GM12878 (cell line): ENCODE measurements around the gene MMP20. TPM values are rescaled to one million over a fixed set of nuclear protein-coding genes. Genes with fewer than 3 reads are reported as not detected.

Experiments
- CBFB ChIP-seq: IDR thresholded peaks from 2 replicates; pipeline ENCODE4 v1.6.1; 2016; ENCODE audit warnings: antibody characterized with exemption, low read depth
- CEBPZ ChIP-seq: fragments of 150-350 bp; IDR thresholded peaks from 2 replicates; pipeline ENCODE4 v1.6.1; 2016; ENCODE audit warnings: low read depth, low read length
- CREM ChIP-seq: IDR thresholded peaks from 2 replicates; pipeline ENCODE4 v1.6.1; 2014; ENCODE audit warnings: antibody characterized with exemption, low read depth
- ETV6 ChIP-seq, 2 experiments: fragments of 450-650 bp in 1 of 2; IDR thresholded peaks in 1 of 2; conservative IDR thresholded peaks in 1 of 2; 2 replicates each; pipeline ENCODE4 v1.6.1; 2014; ENCODE audit warnings: antibody characterized with exemption in 1 of 2, borderline replicate concordance in 1 of 2, low read depth in 1 of 2, mild to moderate bottlenecking in 1 of 2, moderate library complexity in 1 of 2
- IKZF1 ChIP-seq: fragments of 450-650 bp; conservative IDR thresholded peaks from 2 replicates; pipeline ENCODE4 v1.6.1; 2017; ENCODE audit warnings: antibody characterized with exemption, mild to moderate bottlenecking
- IKZF2 ChIP-seq, 2 experiments: fragments of 450-650 bp; IDR thresholded peaks; 2 replicates each; pipeline ENCODE4 v1.6.1; 2017; ENCODE audit warnings: mild to moderate bottlenecking in 2 of 2, moderate library complexity in 2 of 2
- IRF4 ChIP-seq: IDR thresholded peaks from 2 replicates; pipeline ENCODE4 v1.6.1; 2011; ENCODE audit warnings: low read depth, low read length
- MTA2 ChIP-seq: fragments of 450-650 bp; IDR thresholded peaks from 2 replicates; pipeline ENCODE4 v1.6.1; 2016; ENCODE audit warnings: low read depth, mild to moderate bottlenecking, moderate library complexity
- NFIC ChIP-seq: IDR thresholded peaks from 2 replicates; pipeline ENCODE4 v1.6.1; 2012; ENCODE audit warnings: low read depth, mild to moderate bottlenecking, inconsistent platforms, low read length, moderate library complexity
- NFXL1 ChIP-seq: fragments of 450-650 bp; IDR thresholded peaks from 2 replicates; pipeline ENCODE4 v1.6.1; 2017; ENCODE audit warnings: antibody characterized with exemption, mild to moderate bottlenecking, borderline replicate concordance
- NKRF ChIP-seq: fragments of 450-650 bp; conservative IDR thresholded peaks from 2 replicates; pipeline ENCODE4 v1.6.1; 2017; ENCODE audit warnings: mild to moderate bottlenecking, moderate library complexity
- RB1 ChIP-seq: fragments of 450-650 bp; formaldehyde crosslinking; IDR thresholded peaks from 2 replicates; pipeline ENCODE4 v1.6.1; 2017; ENCODE audit warnings: mild to moderate bottlenecking, borderline replicate concordance
- RELA ChIP-seq: fragments of 450-650 bp; IDR thresholded peaks from 2 replicates; pipeline ENCODE4 v1.8.0; 2014; ENCODE audit warnings: borderline replicate concordance; ENCODE audit not compliant: partially characterized antibody
- RELB ChIP-seq: fragments of 450-650 bp; IDR thresholded peaks from 2 replicates; pipeline ENCODE4 v1.6.1; 2017; ENCODE audit warnings: low read depth, mild to moderate bottlenecking, moderate library complexity
- RUNX3 ChIP-seq: IDR thresholded peaks from 2 replicates; pipeline ENCODE4 v1.6.1; 2012; ENCODE audit warnings: low read length, inconsistent platforms
- polyA plus RNA-seq, 11 experiments: library from polyadenylated mRNA; depleted of rRNA in 4 of 11; unstranded in 6 of 11; stranded (reverse) in 5 of 11; fragments of >200 nt; fragmentation: Nextera tagmentation in 4 of 11; fragmentation: Illumina TruSeq in 1 of 11; extraction: Ambion mirVana in 4 of 11; extraction: Trizol in 1 of 11; gene quantifications; 1 replicate in 1 of 11; 2 replicates in 10 of 11; pipeline versions ENCODE4 v1.2.1 to v1.2.3, GENCODE V29; 2011 to 2016; ENCODE audit warnings: inconsistent platforms in 2 of 11, missing spikeins in 2 of 11, low read depth in 1 of 11
- total RNA-seq, 4 experiments: library from RNA; depleted of rRNA in 3 of 4; stranded (reverse); fragments of >200 nt in 3 of 4; fragmentation: Illumina TruSeq in 1 of 4; extraction: Trizol in 1 of 4; gene quantifications; 2 replicates each; pipeline versions ENCODE4 v1.2.1 to v1.2.3, GENCODE V29; 2013 to 2021
- TF ChIP-seq, protein P1 (sequence below): fragments of 450-650 bp; IDR thresholded peaks from 2 replicates; pipeline ENCODE4 v1.6.1; 2016; ENCODE audit warnings: mild to moderate bottlenecking

The MMP20 gene
- total and polyA plus RNA-seq, 10 of the 15 experiments (the other 5 are each of a cell fraction or from before 2014, with no cell fraction given): 0.10 to 0.57 (median 0.19) TPM; not detected in 2

DNA sequence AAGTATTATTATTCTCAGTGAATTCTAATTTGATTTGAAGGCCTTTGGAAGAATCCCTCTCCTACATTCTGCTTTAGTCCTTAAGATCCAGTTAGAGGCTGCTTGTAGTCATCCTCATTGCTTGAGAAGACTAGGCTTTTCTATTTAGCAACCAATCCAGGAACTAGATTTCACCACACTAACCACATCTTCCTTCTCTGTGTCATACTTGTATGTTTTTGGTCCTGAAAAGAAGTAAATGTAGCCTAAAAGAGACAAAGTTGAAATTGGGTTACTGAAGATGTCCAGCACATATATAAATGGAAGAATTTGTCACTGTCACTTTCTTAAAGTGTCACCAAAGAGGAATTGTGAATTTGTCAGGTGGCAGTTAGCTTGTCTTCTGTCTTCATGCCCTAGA lies 48.0 kb downstream of the MMP20 start (continued):
- peak; percentile 74 for TF ChIP-seq NFIC
- no peak for TF ChIP-seq CEBPZ
- TF ChIP-seq RELA: no peak
- TF ChIP-seq RUNX3: peak; percentile 96
- no peak for TF ChIP-seq RB1
- TF ChIP-seq NFXL1: no peak
- TF ChIP-seq, protein P1, sequence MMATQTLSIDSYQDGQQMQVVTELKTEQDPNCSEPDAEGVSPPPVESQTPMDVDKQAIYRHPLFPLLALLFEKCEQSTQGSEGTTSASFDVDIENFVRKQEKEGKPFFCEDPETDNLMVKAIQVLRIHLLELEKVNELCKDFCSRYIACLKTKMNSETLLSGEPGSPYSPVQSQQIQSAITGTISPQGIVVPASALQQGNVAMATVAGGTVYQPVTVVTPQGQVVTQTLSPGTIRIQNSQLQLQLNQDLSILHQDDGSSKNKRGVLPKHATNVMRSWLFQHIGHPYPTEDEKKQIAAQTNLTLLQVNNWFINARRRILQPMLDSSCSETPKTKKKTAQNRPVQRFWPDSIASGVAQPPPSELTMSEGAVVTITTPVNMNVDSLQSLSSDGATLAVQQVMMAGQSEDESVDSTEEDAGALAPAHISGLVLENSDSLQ: peak; percentile 54
- peak; percentile 47 for TF ChIP-seq IKZF1
- TF ChIP-seq NKRF: no peak
- TF ChIP-seq RELB: peak; percentile 44
- TF ChIP-seq IRF4: 0 out of 2 replicates have a peak, but pooled peaks have one; percentile 5
- peak; percentile 29 for TF ChIP-seq MTA2
- no peak for TF ChIP-seq CREM
- peak; percentile 40 to 48; a peak in 2 of 4 replicates for TF ChIP-seq IKZF2 (IDR thresholded peaks at IDR 0.05)
- peak; percentile 80 for TF ChIP-seq CBFB
- peak in 1 of 2 experiments; percentile 69; a peak in 1 of 4 replicates for TF ChIP-seq ETV6 (conservative IDR thresholded peaks at IDR 0.05 in 1 of 2, IDR thresholded peaks at IDR 0.05 in 1 of 2; ENCODE audit: borderline replicate concordance in 1 of 2, low read depth in 1 of 2)
